RWPE2 (cell line): ENCODE measurements around the gene C2CD2.

Experiments
- ATAC-seq: fragments of 200-7000 bp; cut with Tn5 transposase; 3 replicates; pipeline ENCODE4 v1.9.1; 2021; ENCODE audit warnings: low read depth
- DNase-seq: peaks from one replicate; pipeline ENCODE4 v3.0.0-alpha.2; 2020; ENCODE audit warnings: low spot score
- H3K27ac ChIP-seq: fragments of 450-650 bp; 2 replicates; pipeline ENCODE4 v1.5.1; 2017; ENCODE audit warnings: mild to moderate bottlenecking; ENCODE audit not compliant: poor library complexity, severe bottlenecking
- H3K27me3 ChIP-seq: fragments of 250-450 bp; sonication (Bioruptor Pico); 2 replicates; pipeline ENCODE4 v1.5.1; 2021; ENCODE audit warnings: mild to moderate bottlenecking, moderate library complexity; ENCODE audit not compliant: insufficient read depth, poor library complexity, severe bottlenecking
- H3K36me3 ChIP-seq: fragments of 250-450 bp; sonication (Bioruptor Pico); 2 replicates; pipeline ENCODE4 v1.5.1; 2020; ENCODE audit warnings: low read depth, mild to moderate bottlenecking, moderate library complexity
- H3K4me1 ChIP-seq: fragments of 250-450 bp; sonication (Bioruptor Pico); 2 replicates; pipeline ENCODE4 v1.5.1; 2021; ENCODE audit warnings: mild to moderate bottlenecking, moderate library complexity; ENCODE audit not compliant: insufficient read depth, poor library complexity, severe bottlenecking
- H3K4me3 ChIP-seq: fragments of 250-450 bp; sonication (Bioruptor Pico); 2 replicates; pipeline ENCODE4 v1.5.1; 2021; ENCODE audit warnings: mild to moderate bottlenecking, moderate library complexity; ENCODE audit not compliant: severe bottlenecking
- H3K9me3 ChIP-seq: fragments of 250-450 bp; sonication (Bioruptor Pico); 2 replicates; pipeline ENCODE4 v1.5.1; 2021; ENCODE audit warnings: mild to moderate bottlenecking, moderate library complexity; ENCODE audit not compliant: severe bottlenecking
- CTCF ChIP-seq: fragments of 450-650 bp; IDR thresholded peaks from one replicate; pipeline ENCODE4 v1.5.1; 2017; ENCODE audit warnings: mild to moderate bottlenecking, moderate library complexity; ENCODE audit not compliant: poor library complexity, severe bottlenecking

Gene C2CD2

GRCh38 chr21:41894511-41894910, 59.3 kb downstream of the C2CD2 start:
- H3K27ac ChIP-seq = no peak overlapping the region
- no peak overlapping the region for H3K4me3 ChIP-seq
- H3K9me3 ChIP-seq = no peaks in the 10 kb centered on the region
- peaks cover 8% of the 10 kb centered on the region; the same call in 1 of the 2 replicates for H3K36me3 ChIP-seq
- peaks cover 4% of the 10 kb centered on the region for H3K4me1 ChIP-seq
- H3K27me3 ChIP-seq = no peaks in the 10 kb centered on the region
- no peak for TF ChIP-seq CTCF
- ATAC-seq (no peak), DNase-seq (no peak)

GRCh38 chr21:41892726-41893125, 61.1 kb downstream of the C2CD2 start:
- H3K4me3 ChIP-seq = no peak overlapping the region
- ATAC-seq (no peak), DNase-seq (no peak)
- H3K4me1 ChIP-seq = peaks cover 4% of the 10 kb centered on the region
- no peaks in the 10 kb centered on the region for H3K9me3 ChIP-seq
- TF ChIP-seq CTCF = no peak
- H3K27me3 ChIP-seq = no peaks in the 10 kb centered on the region
- H3K36me3 ChIP-seq = peaks cover 8% of the 10 kb centered on the region; the same call in 1 of the 2 replicates
- H3K27ac ChIP-seq = no peak overlapping the region

- TF ChIP-seq CTCF = no peak
- Histone ChIP-seq H3K36me3 (peaks cover 8% of the 10 kb centered on the region; the same call in 1 of the 2 replicates), H3K9me3 (no peaks in the 10 kb centered on the region), H3K27ac (no peak overlapping the region), H3K27me3 (no peaks in the 10 kb centered on the region), H3K4me3 (no peak overlapping the region), H3K4me1 (peaks cover 4% of the 10 kb centered on the region)
- ATAC-seq (no peak), DNase-seq (no peak)
These were observed 62.7 kb downstream of the C2CD2 start for GRCh38 chr21:41891132-41891531.

- peaks cover 1% of the 10 kb centered on the region; the same call in 1 of the 2 replicates for H3K36me3 ChIP-seq
- no peaks in the 10 kb centered on the region for H3K9me3 ChIP-seq
- peaks cover 2% of the 10 kb centered on the region for H3K4me1 ChIP-seq
- no peak for TF ChIP-seq CTCF
- DNase-seq = no peak
- no peak overlapping the region for H3K4me3 ChIP-seq
- no peak for ATAC-seq
- no peak overlapping the region for H3K27ac ChIP-seq
- no peaks in the 10 kb centered on the region for H3K27me3 ChIP-seq
These were observed 63.5 kb downstream of the C2CD2 start for GRCh38 chr21:41890355-41890754.

GRCh38 chr21:41888749-41889376, 65.0 kb downstream of the C2CD2 start:
- Histone ChIP-seq H3K27ac (no peak overlapping the region), H3K9me3 (no peaks in the 10 kb centered on the region), H3K4me1 (no peaks in the 10 kb centered on the region), H3K27me3 (no peaks in the 10 kb centered on the region), H3K4me3 (no peak overlapping the region), H3K36me3 (no peaks in the 10 kb centered on the region)
- DNase-seq (no peak), ATAC-seq (no peak)
- no peak for TF ChIP-seq CTCF
